ENCODE data around the gene HSPH1. TPM values are rescaled to one million over a fixed set of nuclear protein-coding genes. Genes with fewer than 3 reads are reported as not detected.

Gene HSPH1
- total RNA-seq, 1 donor from 2014 or later = 176 TPM

DNA sequence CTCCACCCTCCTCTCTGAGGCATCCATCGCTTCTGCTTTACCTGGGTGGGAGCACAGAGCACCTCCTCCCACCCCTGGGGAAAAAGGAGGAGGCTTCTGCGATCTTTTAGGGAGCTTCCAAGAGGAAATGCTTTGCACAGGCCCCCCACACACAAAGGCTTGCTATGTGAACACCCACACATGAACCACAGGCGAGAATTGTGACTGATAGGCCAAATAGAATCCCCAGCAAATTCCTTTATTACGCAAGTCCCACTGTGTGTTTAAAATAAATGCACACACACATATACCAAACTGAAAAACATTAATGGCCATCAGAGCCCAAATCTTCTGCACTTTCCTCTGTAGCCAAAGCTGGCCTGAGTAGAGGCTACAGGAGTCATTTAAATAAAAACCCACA is 50.6 kb downstream of the HSPH1 start:
- Mint-ChIP-seq H3K27me3 (peaks cover 54% of the 10 kb centered on the region), H3K9me3 (no peaks in the 10 kb centered on the region), H3K27ac (no peak overlapping the region), H3K4me1 (ENCODE audit: unreplicated experiment) (no peaks in the 10 kb centered on the region), H3K4me3 (no peak overlapping the region), H3K36me3 (no peaks in the 10 kb centered on the region)
- TF ChIP-seq CTCF (conservative IDR thresholded peaks at IDR 0.05) = no peak
- no peak for DNase-seq (ENCODE audit: extremely low spot score, unreplicated experiment)

GRCh38 chr13:31110617-31111016 is 51.1 kb downstream of the HSPH1 start:
- Mint-ChIP-seq H3K4me1 (ENCODE audit: unreplicated experiment) (no peaks in the 10 kb centered on the region), H3K9me3 (no peaks in the 10 kb centered on the region), H3K36me3 (no peaks in the 10 kb centered on the region), H3K4me3 (no peak overlapping the region), H3K27ac (no peak overlapping the region), H3K27me3 (peaks cover 55% of the 10 kb centered on the region)
- no peak for DNase-seq (ENCODE audit: extremely low spot score, unreplicated experiment)
- TF ChIP-seq CTCF (conservative IDR thresholded peaks at IDR 0.05) = no peak

GRCh38 chr13:31110169-31110568 is 51.5 kb downstream of the HSPH1 start:
- Mint-ChIP-seq H3K36me3 (no peaks in the 10 kb centered on the region), H3K27ac (no peak overlapping the region), H3K27me3 (peaks cover 54% of the 10 kb centered on the region), H3K4me1 (ENCODE audit: unreplicated experiment) (no peaks in the 10 kb centered on the region), H3K9me3 (no peaks in the 10 kb centered on the region), H3K4me3 (no peak overlapping the region)
- no peak for DNase-seq (ENCODE audit: extremely low spot score, unreplicated experiment)
- TF ChIP-seq CTCF (conservative IDR thresholded peaks at IDR 0.05) = no peak

- Mint-ChIP-seq H3K4me3 (no peak overlapping the region), H3K9me3 (no peaks in the 10 kb centered on the region), H3K27me3 (peaks cover 60% of the 10 kb centered on the region), H3K4me1 (ENCODE audit: unreplicated experiment) (no peaks in the 10 kb centered on the region), H3K27ac (no peak overlapping the region), H3K36me3 (no peaks in the 10 kb centered on the region)
- no peak for TF ChIP-seq CTCF (conservative IDR thresholded peaks at IDR 0.05)
- DNase-seq (ENCODE audit: extremely low spot score, unreplicated experiment) = no peak
Observed at GRCh38 chr13:31107109-31107508, 54.6 kb downstream of the HSPH1 start.

- H3K9me3 Mint-ChIP-seq = no peaks in the 10 kb centered on the region
- DNase-seq (ENCODE audit: extremely low spot score, unreplicated experiment) = no peak
- H3K4me1 Mint-ChIP-seq (ENCODE audit: unreplicated experiment) = no peaks in the 10 kb centered on the region
- no peak for TF ChIP-seq CTCF (conservative IDR thresholded peaks at IDR 0.05)
- peaks cover 64% of the 10 kb centered on the region for H3K27me3 Mint-ChIP-seq
- H3K4me3 Mint-ChIP-seq = no peak overlapping the region
- H3K36me3 Mint-ChIP-seq = no peaks in the 10 kb centered on the region
- no peak overlapping the region for H3K27ac Mint-ChIP-seq
Observed at GRCh38 chr13:31105856-31106255, 55.8 kb downstream of the HSPH1 start.
